ENCODE measurements around the gene DUOX1. TPM values are rescaled to one million over a fixed set of nuclear protein-coding genes. Genes with fewer than 3 reads are reported as not detected.

Gene DUOX1
- total RNA-seq, 1 donor from 2014 or later = 0.07 TPM

DNA sequence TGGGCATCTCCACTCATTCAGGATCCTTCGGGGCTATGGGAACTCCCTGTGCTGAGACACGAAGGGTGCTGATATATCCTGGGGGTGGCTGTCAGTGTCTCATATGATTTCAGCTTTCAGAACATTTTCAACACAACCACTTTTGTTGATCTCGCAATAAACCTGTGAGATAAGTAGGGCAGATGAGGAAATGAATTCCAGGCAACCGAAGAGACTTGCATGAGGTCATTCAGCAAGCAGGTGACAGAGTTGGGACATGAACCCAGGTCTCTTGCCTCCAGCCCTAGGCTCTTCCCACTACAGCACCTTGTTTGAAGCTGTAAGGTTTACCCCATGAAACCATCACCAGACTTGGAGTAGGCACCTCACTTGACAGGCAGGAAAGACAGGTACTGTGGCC is 16.6 kb downstream of the DUOX1 start:
- Histone ChIP-seq H3K4me2 (ENCODE audit: low read length) (no peak overlapping the region), H3K4me1 (ENCODE audit: insufficient read depth, low read length) (no peaks in the 10 kb centered on the region), H3K79me2 (ENCODE audit: insufficient read depth, low read length) (no peaks in the 10 kb centered on the region), H2AFZ (ENCODE audit: low read depth, low read length) (no peak overlapping the region), H4K20me1 (ENCODE audit: insufficient read depth, low read length) (no peaks in the 10 kb centered on the region), H3K4me3 (ENCODE audit: insufficient read depth, low read depth, low read length) (no peak overlapping the region), H3K9me3 (ENCODE audit: insufficient read depth, low read depth, low read length) (no peaks in the 10 kb centered on the region), H3K27ac (ENCODE audit: low read depth, low read length) (no peak overlapping the region), H3K9ac (ENCODE audit: low read length) (no peak overlapping the region), H3K36me3 (ENCODE audit: insufficient read depth, low read length) (no peaks in the 10 kb centered on the region), H3K27me3 (ENCODE audit: insufficient read depth, low read length) (peaks cover 7% of the 10 kb centered on the region)
- TF ChIP-seq, protein P1, sequence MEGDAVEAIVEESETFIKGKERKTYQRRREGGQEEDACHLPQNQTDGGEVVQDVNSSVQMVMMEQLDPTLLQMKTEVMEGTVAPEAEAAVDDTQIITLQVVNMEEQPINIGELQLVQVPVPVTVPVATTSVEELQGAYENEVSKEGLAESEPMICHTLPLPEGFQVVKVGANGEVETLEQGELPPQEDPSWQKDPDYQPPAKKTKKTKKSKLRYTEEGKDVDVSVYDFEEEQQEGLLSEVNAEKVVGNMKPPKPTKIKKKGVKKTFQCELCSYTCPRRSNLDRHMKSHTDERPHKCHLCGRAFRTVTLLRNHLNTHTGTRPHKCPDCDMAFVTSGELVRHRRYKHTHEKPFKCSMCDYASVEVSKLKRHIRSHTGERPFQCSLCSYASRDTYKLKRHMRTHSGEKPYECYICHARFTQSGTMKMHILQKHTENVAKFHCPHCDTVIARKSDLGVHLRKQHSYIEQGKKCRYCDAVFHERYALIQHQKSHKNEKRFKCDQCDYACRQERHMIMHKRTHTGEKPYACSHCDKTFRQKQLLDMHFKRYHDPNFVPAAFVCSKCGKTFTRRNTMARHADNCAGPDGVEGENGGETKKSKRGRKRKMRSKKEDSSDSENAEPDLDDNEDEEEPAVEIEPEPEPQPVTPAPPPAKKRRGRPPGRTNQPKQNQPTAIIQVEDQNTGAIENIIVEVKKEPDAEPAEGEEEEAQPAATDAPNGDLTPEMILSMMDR (IDR thresholded peaks at IDR 0.05; ENCODE audit: insufficient read depth, low read depth, low read length) = no peak
- no peak for TF ChIP-seq EZH2 (IDR thresholded peaks at IDR 0.05; ENCODE audit: insufficient read depth, low read length)
- H3K4me1 Mint-ChIP-seq (ENCODE audit: low read depth, unreplicated experiment) = no peaks in the 10 kb centered on the region
- no peak for FAIRE-seq
- DNase-seq (ENCODE audit: low read depth) = no peak
- H3K4me3 Mint-ChIP-seq (ENCODE audit: unreplicated experiment) = no peak overlapping the region
- peaks cover under 1% of the 10 kb centered on the region for H3K9me3 Mint-ChIP-seq (ENCODE audit: unreplicated experiment)
- peaks cover 7% of the 10 kb centered on the region for H3K36me3 Mint-ChIP-seq (ENCODE audit: low read depth, unreplicated experiment)
- H3K27me3 Mint-ChIP-seq (ENCODE audit: low read depth, unreplicated experiment) = peaks cover 28% of the 10 kb centered on the region
- no peak overlapping the region for H3K27ac Mint-ChIP-seq (ENCODE audit: unreplicated experiment)

- H3K4me2 ChIP-seq (ENCODE audit: low read length) = no peak overlapping the region
- no peaks in the 10 kb centered on the region for H4K20me1 ChIP-seq (ENCODE audit: insufficient read depth, low read length)
- Mint-ChIP-seq H3K4me1 (ENCODE audit: low read depth, unreplicated experiment) (no peaks in the 10 kb centered on the region), H3K4me3 (ENCODE audit: unreplicated experiment) (no peak overlapping the region), H3K9me3 (ENCODE audit: unreplicated experiment) (peaks cover 1% of the 10 kb centered on the region), H3K36me3 (ENCODE audit: low read depth, unreplicated experiment) (peaks cover 9% of the 10 kb centered on the region), H3K27me3 (ENCODE audit: low read depth, unreplicated experiment) (peaks cover 21% of the 10 kb centered on the region), H3K27ac (ENCODE audit: unreplicated experiment) (no peak overlapping the region)
- H3K79me2 ChIP-seq (ENCODE audit: insufficient read depth, low read length) = no peaks in the 10 kb centered on the region
- FAIRE-seq (no peak), DNase-seq (ENCODE audit: low read depth) (no peak)
- no peaks in the 10 kb centered on the region for H3K36me3 ChIP-seq (ENCODE audit: insufficient read depth, low read length)
- no peak overlapping the region for H3K27ac ChIP-seq (ENCODE audit: low read depth, low read length)
- no peaks in the 10 kb centered on the region for H3K9me3 ChIP-seq (ENCODE audit: insufficient read depth, low read depth, low read length)
- TF ChIP-seq, protein P1 (IDR thresholded peaks at IDR 0.05; ENCODE audit: insufficient read depth, low read depth, low read length) = no peak
- no peak for TF ChIP-seq EZH2 (IDR thresholded peaks at IDR 0.05; ENCODE audit: insufficient read depth, low read length)
- no peak overlapping the region for H3K9ac ChIP-seq (ENCODE audit: low read length)
- H3K4me1 ChIP-seq (ENCODE audit: insufficient read depth, low read length) = no peaks in the 10 kb centered on the region
- peaks cover 7% of the 10 kb centered on the region for H3K27me3 ChIP-seq (ENCODE audit: insufficient read depth, low read length)
- no peak overlapping the region for H3K4me3 ChIP-seq (ENCODE audit: insufficient read depth, low read depth, low read length)
- H2AFZ ChIP-seq (ENCODE audit: low read depth, low read length) = no peak overlapping the region
Measured at GRCh38 chr15:45147606-45148005, 17.8 kb downstream of the DUOX1 start.

DNA sequence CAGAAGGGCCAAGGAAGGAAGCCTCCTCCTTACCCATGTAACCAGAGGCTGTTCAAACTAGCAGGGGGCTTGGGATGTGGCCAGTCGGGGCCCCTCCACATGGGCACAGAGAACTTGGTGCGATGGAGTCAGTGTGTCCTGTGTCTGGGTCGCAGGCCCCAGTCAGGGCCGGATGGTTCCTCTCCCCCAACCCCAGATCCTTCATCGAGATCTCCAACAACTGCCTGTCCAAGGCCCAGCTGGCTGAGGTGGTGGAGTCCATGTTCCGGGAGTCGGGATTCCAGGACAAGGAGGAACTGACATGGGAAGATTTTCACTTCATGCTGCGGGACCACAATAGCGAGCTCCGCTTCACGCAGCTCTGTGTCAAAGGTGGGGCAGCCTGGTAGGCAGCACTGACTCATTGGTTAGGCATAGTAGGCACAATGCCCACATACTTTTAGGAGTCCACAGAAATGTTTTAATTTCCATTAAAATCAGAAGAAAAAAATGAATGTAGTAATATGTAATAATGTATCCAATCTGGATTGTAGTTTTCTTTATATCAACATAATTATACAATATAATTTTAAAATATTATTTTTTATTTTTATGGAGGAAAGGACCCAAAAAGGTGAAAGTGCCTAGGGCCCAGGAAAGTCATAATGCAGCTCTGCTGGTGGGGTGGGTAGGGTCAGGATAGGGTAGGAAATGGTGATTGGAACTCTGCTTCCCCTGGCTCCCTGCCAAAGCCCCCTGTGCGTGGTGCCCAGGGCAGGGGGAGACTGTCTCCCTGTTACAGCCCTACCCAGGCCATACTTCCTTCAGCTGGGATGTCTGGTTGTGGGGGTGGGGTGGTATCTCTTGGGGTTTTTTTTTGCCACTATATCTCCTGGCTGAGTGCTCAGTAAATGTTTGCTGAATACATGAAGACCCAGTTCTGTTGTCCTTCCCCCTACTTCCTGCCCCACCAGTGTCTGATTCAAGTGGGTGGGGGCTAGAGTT is 18.6 kb downstream of the DUOX1 start:
- FAIRE-seq (no peak), DNase-seq (ENCODE audit: low read depth) (no peak)
- Histone ChIP-seq H3K4me2 (ENCODE audit: low read length) (no peak overlapping the region), H3K36me3 (ENCODE audit: insufficient read depth, low read length) (no peaks in the 10 kb centered on the region), H4K20me1 (ENCODE audit: insufficient read depth, low read length) (no peaks in the 10 kb centered on the region), H3K9me3 (ENCODE audit: insufficient read depth, low read depth, low read length) (no peaks in the 10 kb centered on the region), H3K4me3 (ENCODE audit: insufficient read depth, low read depth, low read length) (no peak overlapping the region), H3K27me3 (ENCODE audit: insufficient read depth, low read length) (peaks cover 7% of the 10 kb centered on the region), H3K4me1 (ENCODE audit: insufficient read depth, low read length) (no peaks in the 10 kb centered on the region), H3K9ac (ENCODE audit: low read length) (no peak overlapping the region), H2AFZ (ENCODE audit: low read depth, low read length) (no peak overlapping the region), H3K27ac (ENCODE audit: low read depth, low read length) (no peak overlapping the region), H3K79me2 (ENCODE audit: insufficient read depth, low read length) (no peaks in the 10 kb centered on the region)
- Mint-ChIP-seq H3K4me3 (ENCODE audit: unreplicated experiment) (no peak overlapping the region), H3K36me3 (ENCODE audit: low read depth, unreplicated experiment) (peaks cover 9% of the 10 kb centered on the region), H3K27me3 (ENCODE audit: low read depth, unreplicated experiment) (peaks cover 21% of the 10 kb centered on the region), H3K27ac (ENCODE audit: unreplicated experiment) (no peak overlapping the region), H3K4me1 (ENCODE audit: low read depth, unreplicated experiment) (no peaks in the 10 kb centered on the region), H3K9me3 (ENCODE audit: unreplicated experiment) (peaks cover 1% of the 10 kb centered on the region)
- TF ChIP-seq, protein P1 (IDR thresholded peaks at IDR 0.05; ENCODE audit: insufficient read depth, low read depth, low read length) = no peak
- TF ChIP-seq EZH2 (IDR thresholded peaks at IDR 0.05; ENCODE audit: insufficient read depth, low read length) = no peak

Measured in astrocyte (in vitro differentiated cells and primary cell).